WTC11 (cell line): ENCODE measurements around the gene FOXS1. TPM values are rescaled to one million over a fixed set of nuclear protein-coding genes. Genes with fewer than 3 reads are reported as not detected.

ENCODE experiments used
- ATAC-seq: fragments of 200-7000 bp; cut with Tn5 transposase; 2 replicates; pipeline ENCODE4 v1.10.0; 2021; ENCODE audit warnings: mild to moderate bottlenecking, moderate library complexity
- CTCF ChIA-PET: fragments of 300-600 bp; sonication (Branson Sonifier 250); formaldehyde crosslinking; loops from one replicate; lab custom pipeline; 2021; ENCODE audit warnings: antibody characterized with exemption; lab: Charles Lee
- POLR2A ChIA-PET: fragments of 350-600 bp; sonication (Branson Sonifier 250); formaldehyde crosslinking; loops from one replicate; lab custom pipeline; 2021; ENCODE audit warnings: antibody characterized with exemption; lab: Charles Lee
- DNase-seq: peaks from one replicate; pipeline ENCODE4 v3.0.0; 2021; ENCODE audit warnings: low spot score
- H3K27ac Mint-ChIP-seq: 2 replicates; pipeline ENCODE4 v1.8.0; 2021; ENCODE audit warnings: mixed read lengths
- H3K27me3 Mint-ChIP-seq: 2 replicates; pipeline ENCODE4 v1.8.0; 2021; ENCODE audit warnings: low read depth, mild to moderate bottlenecking, moderate library complexity, mixed read lengths
- H3K36me3 Mint-ChIP-seq: 2 replicates; pipeline ENCODE4 v1.8.0; 2021; ENCODE audit warnings: mixed read lengths
- H3K4me1 Mint-ChIP-seq: 2 replicates; pipeline ENCODE4 v1.8.0; 2022; ENCODE audit warnings: mixed read lengths
- H3K4me3 Mint-ChIP-seq: 2 replicates; pipeline ENCODE4 v1.8.0; 2021; ENCODE audit warnings: mild to moderate bottlenecking, moderate library complexity, mixed read lengths
- H3K9me3 Mint-ChIP-seq: 2 replicates; pipeline ENCODE4 v1.8.0; 2021; ENCODE audit warnings: mixed read lengths
- AFF4 ChIP-seq: sonication (generic); formaldehyde crosslinking; IDR thresholded peaks from 2 replicates; pipeline ENCODE4 v1.8.1; 2023; ENCODE audit warnings: mild to moderate bottlenecking, missing genetic modification reagents, borderline replicate concordance
- CREB1 ChIP-seq: sonication (generic); formaldehyde crosslinking; IDR thresholded peaks from 2 replicates; pipeline ENCODE4 v1.8.0; 2023; ENCODE audit warnings: mild to moderate bottlenecking, missing genetic modification reagents
- ERG ChIP-seq: fragments of 250-450 bp; sonication (Bioruptor Pico); IDR thresholded peaks from 2 replicates; pipeline ENCODE4 v1.8.0; 2021; ENCODE audit warnings: mild to moderate bottlenecking
- ETV6 ChIP-seq: sonication (generic); formaldehyde crosslinking; IDR thresholded peaks from 2 replicates; pipeline ENCODE4 v1.8.1; 2022; ENCODE audit warnings: mild to moderate bottlenecking, missing genetic modification reagents
- FOXK1 ChIP-seq: sonication (generic); formaldehyde crosslinking; IDR thresholded peaks from 2 replicates; pipeline ENCODE4 v1.8.0; 2022; ENCODE audit warnings: mild to moderate bottlenecking, moderate library complexity, missing genetic modification reagents
- NFATC4 ChIP-seq: fragments of 250-450 bp; sonication (Bioruptor Pico); IDR thresholded peaks from 2 replicates; pipeline ENCODE4 v1.9.0; 2021; ENCODE audit warnings: mild to moderate bottlenecking
- NR2C2 ChIP-seq: sonication (generic); formaldehyde crosslinking; IDR thresholded peaks from 2 replicates; pipeline ENCODE4 v1.8.0; 2022; ENCODE audit warnings: mild to moderate bottlenecking, missing genetic modification reagents
- OVOL2 ChIP-seq: fragments of 250-450 bp; sonication (Bioruptor Pico); IDR thresholded peaks from 2 replicates; pipeline ENCODE4 v1.9.0; 2021; ENCODE audit warnings: mild to moderate bottlenecking, borderline replicate concordance
- RELA ChIP-seq: sonication (generic); formaldehyde crosslinking; IDR thresholded peaks from 2 replicates; pipeline ENCODE4 v1.8.1; 2022; ENCODE audit warnings: missing genetic modification reagents, mild to moderate bottlenecking, borderline replicate concordance
- SP1 ChIP-seq: sonication (generic); formaldehyde crosslinking; conservative IDR thresholded peaks from 2 replicates; pipeline ENCODE4 v1.8.1; 2022; ENCODE audit warnings: missing genetic modification reagents
- TCF7 ChIP-seq: sonication (generic); formaldehyde crosslinking; IDR thresholded peaks from 2 replicates; pipeline ENCODE4 v1.8.0; 2022; ENCODE audit warnings: mild to moderate bottlenecking, low read depth, missing genetic modification reagents, moderate library complexity
- USF1 ChIP-seq: sonication (generic); formaldehyde crosslinking; IDR thresholded peaks from 2 replicates; pipeline ENCODE4 v1.8.0; 2022; ENCODE audit warnings: mild to moderate bottlenecking, missing genetic modification reagents
- ZNF263 ChIP-seq: sonication (generic); formaldehyde crosslinking; IDR thresholded peaks from 2 replicates; pipeline ENCODE4 v1.8.1; 2022; ENCODE audit warnings: low read depth, mild to moderate bottlenecking, moderate library complexity, missing genetic modification reagents
- ZNF396 ChIP-seq: fragments of 250-450 bp; sonication (Bioruptor Pico); IDR thresholded peaks from 2 replicates; pipeline ENCODE4 v1.8.0; 2021; ENCODE audit warnings: mild to moderate bottlenecking, moderate library complexity, borderline replicate concordance
- ZSCAN18 ChIP-seq: fragments of 250-450 bp; sonication (Bioruptor Pico); IDR thresholded peaks from 2 replicates; pipeline ENCODE4 v2.1.2; 2022; ENCODE audit warnings: mild to moderate bottlenecking, moderate library complexity
- total RNA-seq: library from RNA; stranded (reverse); gene quantifications from 3 replicates; pipeline ENCODE4 v1.2.3, GENCODE V29; 2021

The FOXS1 gene
- total RNA-seq, 1 experiment from 2014 or later: not detected

GRCh38 chr20:31843288-31843687 lies 2.1 kb downstream of the FOXS1 start (continued):
- TF ChIP-seq ERG (no peak), USF1 (CRISPR knock-in tag) (no peak), NR2C2 (CRISPR knock-in tag) (no peak), ETV6 (CRISPR knock-in tag) (no peak), ZSCAN18 (CRISPR knock-in tag) (no peak), NFATC4 (CRISPR knock-in tag) (no peak), OVOL2 (no peak), CREB1 (CRISPR knock-in tag) (no peak), ZNF396 (no peak), RELA (CRISPR knock-in tag) (no peak)

GRCh38 chr20:31842471-31843157 lies 2.8 kb downstream of the FOXS1 start:
- CTCF ChIA-PET: interaction anchor here (0.6 to 2.4 kb wide), 5 partner anchors 8 to 540 kb away, joined by 3 to 20 read pairs (median 7); no protein-coding TSS in a partner anchor
- ATAC-seq (peak; percentile 26), DNase-seq (no peak)
- no peaks in the 10 kb centered on the region for H3K9me3 Mint-ChIP-seq
- no peaks in the 10 kb centered on the region for H3K27me3 Mint-ChIP-seq
- POLR2A ChIA-PET: no interaction called here
- no peak for TF ChIP-seq RELA (CRISPR knock-in tag)
- no peak for TF ChIP-seq TCF7 (CRISPR knock-in tag)
- peak; percentile 66; the same call in 1 of the 2 replicates for TF ChIP-seq ZNF263
- H3K27ac Mint-ChIP-seq: no peak overlapping the region
- H3K36me3 Mint-ChIP-seq: no peaks in the 10 kb centered on the region
- no peak overlapping the region for H3K4me3 Mint-ChIP-seq
- H3K4me1 Mint-ChIP-seq: peaks cover 25% of the 10 kb centered on the region

- Mint-ChIP-seq H3K27ac (no peak overlapping the region), H3K36me3 (no peaks in the 10 kb centered on the region), H3K4me3 (no peak overlapping the region), H3K9me3 (no peaks in the 10 kb centered on the region), H3K4me1 (peaks cover 28% of the 10 kb centered on the region), H3K27me3 (no peaks in the 10 kb centered on the region)
- ChIA-PET POLR2A (no interaction called here), CTCF (interaction anchor here (1.4 to 2.4 kb wide), 3 partner anchors 8 to 18 kb away, joined by 7 to 20 read pairs (median 11); no protein-coding TSS in a partner anchor)
- ATAC-seq (no peak), DNase-seq (no peak)
- no peak for TF ChIP-seq FOXK1
- TF ChIP-seq AFF4 (CRISPR knock-in tag): no peak
- TF ChIP-seq SP1 (CRISPR knock-in tag): no peak
Observed at GRCh38 chr20:31841928-31842327, 3.5 kb downstream of the FOXS1 start.
